Measurements from ENCODE around the gene NME5. TPM values are rescaled to one million over a fixed set of nuclear protein-coding genes. Genes with fewer than 3 reads are reported as not detected.
A peak's percentile ranks its signal among the peaks of the same experiment; 100 is the strongest.

The NME5 gene
- total and polyA plus RNA-seq, 2 of the 8 experiments (the other 6 are each of a cell fraction or from before 2014, with no cell fraction given), result 0.48 to 0.89 TPM

- Histone ChIP-seq H3K56ac (replicated peaks; ENCODE audit: insufficient read length, low read depth, low read length) (no peak overlapping the region), H3K79me2 (ENCODE audit: control insufficient read depth in 1 of 2, insufficient read depth in 2 of 2, low read length in 2 of 2) (peaks cover 0 to 37% of the 10 kb centered on the region in 2 experiments; a peak in 2 of 4 replicates), H2AFZ (ENCODE audit: low read length) (no peak overlapping the region), H2BK12ac (ENCODE audit: low read depth, low read length) (no peak overlapping the region), H3K14ac (ENCODE audit: insufficient read length) (no peak overlapping the region), H2AK5ac (ENCODE audit: low read depth, low read length) (no peak overlapping the region), H3K4ac (replicated peaks; ENCODE audit: insufficient read length, low read depth, low read length) (no peak overlapping the region), H3K4me2 (ENCODE audit: insufficient read depth in 1 of 2, low read depth in 2 of 2, low read length in 2 of 2) (peak overlapping the region; percentile 83 to 87; a peak in 3 of 4 replicates), H3K79me1 (ENCODE audit: low read depth, low read length) (peaks cover 2% of the 10 kb centered on the region; the same call in 1 of the 2 replicates), H3K18ac (ENCODE audit: extremely low read depth, low read length) (no peak overlapping the region), H4K91ac (replicated peaks; ENCODE audit: insufficient read length, low read length) (no peak overlapping the region), H3K23ac (ENCODE audit: insufficient read length) (no peak overlapping the region), H3K27me3 (replicated peaks in 1 of 4; ENCODE audit: control insufficient read depth in 3 of 4, extremely low read depth in 1 of 4, insufficient read depth in 3 of 4, low read length in 3 of 4) (no peaks in the 10 kb centered on the region), H3K9me3 (ENCODE audit: insufficient read depth in 2 of 2, low read depth in 1 of 2, low read length in 1 of 2) (no peaks in the 10 kb centered on the region), H3K27ac (ENCODE audit: low read depth, low read length) (no peak overlapping the region), H3K9ac (replicated peaks in 1 of 4; ENCODE audit: extremely low read depth in 1 of 4, low read depth in 3 of 4, low read length in 3 of 4) (no peak overlapping the region), H2BK120ac (replicated peaks; ENCODE audit: low read depth, low read length) (no peak overlapping the region), H3K4me1 (replicated peaks in 1 of 4; ENCODE audit: control insufficient read depth in 3 of 4, insufficient read depth in 4 of 4, low read length in 3 of 4) (no peaks in the 10 kb centered on the region; a peak in 2 of 7 replicates), H4K5ac (ENCODE audit: insufficient read length, low read depth, low read length) (no peak overlapping the region), H3K4me3 (ENCODE audit: extremely low read depth in 1 of 4, insufficient read depth in 2 of 4, low read depth in 3 of 4, low read length in 4 of 4) (peak overlapping the region; percentile 91 to 100 (median 96); a peak in 7 of 8 replicates), H4K8ac (ENCODE audit: extremely low read depth, insufficient read depth, low read length) (no peak overlapping the region), H2BK15ac (ENCODE audit: low read length) (no peak overlapping the region), H2BK5ac (ENCODE audit: low read depth, low read length) (no peak overlapping the region), H3K23me2 (ENCODE audit: low read depth, low read length) (peaks cover 8% of the 10 kb centered on the region), H2BK20ac (ENCODE audit: low read length) (no peak overlapping the region), H3K36me3 (ENCODE audit: control insufficient read depth in 2 of 4, insufficient read depth in 4 of 4, low read length in 3 of 4) (peaks cover 33 to 56% (median 44%) of the 10 kb centered on the region in 4 experiments), H4K20me1 (replicated peaks in 1 of 2; ENCODE audit: control insufficient read depth in 1 of 2, insufficient read depth in 2 of 2, low read length in 2 of 2) (peaks cover 0 to 2% of the 10 kb centered on the region in 2 experiments)
- TF ChIP-seq CBX8 (IDR thresholded peaks at IDR 0.05; ENCODE audit: borderline replicate concordance, low read depth, low read length) (no peak), RAD21 (IDR thresholded peaks at IDR 0.05 in 1 of 2, conservative IDR thresholded peaks at IDR 0.05 in 1 of 2; ENCODE audit: low read depth in 2 of 2, low read length in 2 of 2) (peak; percentile 65 to 66), RBBP5 (IDR thresholded peaks at IDR 0.05; ENCODE audit: borderline replicate concordance, low read depth, low read length) (no peak), SP4 (IDR thresholded peaks at IDR 0.05; ENCODE audit: low read length) (no peak), SIN3A (conservative IDR thresholded peaks at IDR 0.05 in 1 of 2, IDR thresholded peaks at IDR 0.05 in 1 of 2; ENCODE audit: low read depth in 1 of 2, low read length in 2 of 2) (peak; percentile 44 to 64; a peak in 1 of 4 replicates), CTCF (IDR thresholded peaks at IDR 0.05; ENCODE audit: control extremely low read depth in 1 of 3, insufficient read depth in 1 of 3, low read depth in 1 of 3, low read length in 3 of 3) (peak in 2 of 3 experiments; percentile 20 to 48; a peak in 2 of 4 replicates), TEAD4 (IDR thresholded peaks at IDR 0.05; ENCODE audit: low read depth, low read length) (0 out of 2 replicates have a peak, but pooled peaks have one; percentile 28), TAF1 (IDR thresholded peaks at IDR 0.05; ENCODE audit: low read depth, low read length) (no peak)
- ChIA-PET CTCF (ENCODE audit: partially characterized antibody) (interaction anchor here (0.5 to 2.2 kb wide), 13 partner anchors 8 to 324 kb away, joined by 3 to 7 read pairs (median 3); no protein-coding TSS in a partner anchor), POLR2A (ENCODE audit: partially characterized antibody) (interaction anchor here (0.6 to 4.6 kb wide), 6 partner anchors 8 to 158 kb away, joined by 3 to 37 read pairs (median 11); partner anchors contain the start of genes CDC23 and FAM53C)
- WGBS, 2 experiments (ENCODE audit: extremely low coverage in 1 of 2, insufficient coverage in 1 of 2, insufficient read length in 1 of 2, insufficient replicate concordance in 2 of 2, low coverage in 1 of 2, low lambda C conversion rate in 2 of 2, missing lambda C conversion rate in 1 of 2), result 81% methylated on average over 5 of the region's 5 CpGs; no CpG with 5 or more reads in 1 of the 2 experiments
- DNase-seq (ENCODE audit: low read depth in 1 of 2, low spot score in 2 of 2), result no peak
- FAIRE-seq, result peak; percentile 39
These were observed 41.1 kb upstream of the NME5 start for GRCh38 chr5:138180183-138180782.

Measured in H1 (cell line).